ENCODE data around the gene GNPDA1.
"Not testable (repeated sequence)": the region's sequence is repeated elsewhere in the genome, so short reads cannot be mapped to it uniquely, and the experiment has no call there.

The GNPDA1 gene

DNA sequence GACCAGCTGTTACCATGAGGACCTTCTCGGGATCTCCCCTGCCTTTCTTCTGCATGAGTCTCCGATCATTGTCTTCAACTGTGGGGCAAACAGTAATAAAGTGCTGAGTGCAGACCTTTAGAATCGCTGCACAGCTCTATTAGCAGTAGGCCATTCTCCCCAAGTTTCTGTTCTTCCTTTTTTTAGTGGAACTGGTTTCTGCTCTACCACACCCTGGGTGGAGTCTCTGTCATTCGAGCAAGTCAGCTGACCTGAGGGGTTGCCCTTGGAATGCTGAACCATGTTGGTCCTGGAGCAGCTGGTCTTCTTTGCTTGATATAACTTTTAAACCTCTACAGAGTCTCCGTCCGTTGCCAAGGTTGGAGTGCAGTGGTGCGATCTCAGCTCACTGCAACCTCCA is 33.4 kb upstream of the GNPDA1 start:
- Histone ChIP-seq H3K36me3 (ENCODE audit: insufficient read depth, low read length) (no peaks in the 10 kb centered on the region), H3K9ac (ENCODE audit: insufficient read length) (no peak overlapping the region), H3K27ac (no peak overlapping the region), H3K9me3 (ENCODE audit: low read depth, low read length) (no peaks in the 10 kb centered on the region), H3K4me3 (no peak overlapping the region)
- no peak for DNase-seq (ENCODE audit: low read depth, low spot score)
- TF ChIP-seq EZH2 (IDR thresholded peaks at IDR 0.05) = no peak
- TF ChIP-seq FOXP2 (optimal IDR thresholded peaks at IDR 0.05; ENCODE audit: control extremely low read depth, extremely low read length, insufficient read depth) = no peak
- TF ChIP-seq POLR2AphosphoS5 (IDR thresholded peaks at IDR 0.05; ENCODE audit: borderline replicate concordance, low read depth, low read length) = no peak

DNA sequence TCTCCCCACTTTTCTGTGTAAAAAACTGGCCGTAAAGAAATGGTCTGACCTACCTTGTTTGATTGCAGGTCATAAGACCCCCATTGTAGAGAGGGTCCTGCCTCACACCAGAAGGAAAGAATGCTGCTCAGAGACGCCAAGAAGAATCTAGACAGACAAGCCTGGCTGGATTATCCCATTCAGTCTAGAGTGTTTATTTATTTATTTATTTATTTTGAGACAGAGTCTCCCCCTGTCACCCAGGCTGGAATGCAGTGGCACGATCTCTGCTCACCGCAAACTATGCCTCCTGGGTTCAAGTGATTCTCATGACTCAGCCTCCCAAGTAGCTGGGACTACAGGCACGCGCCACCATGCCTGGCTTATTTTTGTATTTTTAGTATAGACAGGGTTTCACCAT is 28.1 kb upstream of the GNPDA1 start:
- not testable (repeated sequence) for H3K9me3 ChIP-seq (ENCODE audit: low read depth, low read length)

DNA sequence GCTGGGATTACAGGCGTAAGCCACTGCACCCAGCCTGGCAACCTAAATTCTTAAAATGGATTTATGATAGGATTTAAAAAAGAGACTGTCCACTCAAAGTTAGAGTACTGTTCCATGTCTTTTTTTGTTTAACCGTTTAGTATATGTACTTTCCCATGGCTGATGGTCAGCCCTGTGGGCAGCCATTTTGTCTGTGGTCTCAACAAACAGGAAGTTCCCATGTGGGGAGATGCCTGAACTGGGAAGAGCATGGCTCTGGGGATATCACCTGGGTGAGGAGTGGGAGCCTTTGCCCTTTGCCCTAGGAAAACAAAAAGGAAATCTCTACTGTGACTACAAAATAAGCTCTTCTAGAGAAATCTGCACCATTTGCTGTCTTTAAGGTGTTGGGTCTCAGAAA is 27.5 kb upstream of the GNPDA1 start:
- Histone ChIP-seq H3K27ac (no peak overlapping the region), H3K9me3 (ENCODE audit: low read depth, low read length) (no peaks in the 10 kb centered on the region), H3K4me3 (no peak overlapping the region), H3K36me3 (ENCODE audit: insufficient read depth, low read length) (no peaks in the 10 kb centered on the region), H3K9ac (ENCODE audit: insufficient read length) (no peak overlapping the region)
- TF ChIP-seq FOXP2 (optimal IDR thresholded peaks at IDR 0.05; ENCODE audit: control extremely low read depth, extremely low read length, insufficient read depth) (no peak), POLR2AphosphoS5 (IDR thresholded peaks at IDR 0.05; ENCODE audit: borderline replicate concordance, low read depth, low read length) (no peak), EZH2 (IDR thresholded peaks at IDR 0.05) (no peak)
- no peak for DNase-seq (ENCODE audit: low read depth, low spot score)

More for the DNA sequence above, 28.1 kb upstream of the GNPDA1 start:
- DNase-seq (ENCODE audit: low read depth, low spot score); H3K36me3 ChIP-seq (ENCODE audit: insufficient read depth, low read length); H3K4me3 ChIP-seq; H3K9ac ChIP-seq (ENCODE audit: insufficient read length); H3K27ac ChIP-seq: not testable (repeated sequence)

DNA sequence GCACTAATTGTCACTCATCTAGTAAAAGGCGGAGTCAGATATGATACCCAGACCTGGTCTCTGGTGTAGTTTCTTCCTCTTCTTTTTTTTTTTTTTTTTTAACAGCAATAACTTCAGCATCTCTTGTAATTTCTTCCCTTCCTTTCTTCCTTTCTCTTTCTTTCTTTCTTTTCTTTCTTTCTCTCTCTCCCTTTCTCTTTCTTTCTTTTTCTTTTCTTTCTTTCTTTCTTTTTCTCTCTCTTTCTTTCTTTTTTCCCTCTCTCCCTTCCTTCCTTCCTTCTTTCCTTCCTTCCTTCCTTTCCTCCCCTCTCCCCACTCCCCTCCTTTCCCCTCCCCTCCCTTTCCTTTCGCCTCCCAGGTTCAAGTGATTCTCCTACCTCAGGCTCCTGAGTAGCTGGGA is 25.9 kb upstream of the GNPDA1 start:
- no peak for DNase-seq (ENCODE audit: low read depth, low spot score)
- Histone ChIP-seq H3K9me3 (ENCODE audit: low read depth, low read length) (no peaks in the 10 kb centered on the region), H3K4me3 (no peak overlapping the region), H3K27ac (no peak overlapping the region), H3K9ac (ENCODE audit: insufficient read length) (no peak overlapping the region), H3K36me3 (ENCODE audit: insufficient read depth, low read length) (no peaks in the 10 kb centered on the region)
- no peak for TF ChIP-seq FOXP2 (optimal IDR thresholded peaks at IDR 0.05; ENCODE audit: control extremely low read depth, extremely low read length, insufficient read depth)
- TF ChIP-seq EZH2 (IDR thresholded peaks at IDR 0.05) = no peak
- no peak for TF ChIP-seq POLR2AphosphoS5 (IDR thresholded peaks at IDR 0.05; ENCODE audit: borderline replicate concordance, low read depth, low read length)

DNA sequence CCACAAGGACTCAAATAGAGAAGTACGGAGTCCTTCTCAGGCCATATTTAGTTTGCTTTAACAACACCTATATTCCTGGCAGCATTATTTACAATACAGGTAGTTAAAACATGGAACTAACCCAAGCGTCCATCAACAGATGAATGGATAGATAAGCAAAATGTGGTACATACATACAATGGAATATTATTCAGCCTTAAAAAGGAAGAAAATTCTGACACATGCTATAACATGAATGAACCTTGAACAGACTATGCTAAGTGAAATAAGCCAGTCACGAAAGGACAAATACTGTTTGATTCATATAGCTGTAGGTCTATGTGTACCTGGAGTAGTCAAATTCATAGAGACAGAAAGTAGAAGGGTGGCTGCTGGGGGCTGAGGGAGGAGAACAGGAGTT is 24.8 kb upstream of the GNPDA1 start:
- not testable (repeated sequence) for H3K4me3 ChIP-seq; H3K36me3 ChIP-seq (ENCODE audit: insufficient read depth, low read length); H3K27ac ChIP-seq; H3K9ac ChIP-seq (ENCODE audit: insufficient read length); H3K9me3 ChIP-seq (ENCODE audit: low read depth, low read length); DNase-seq (ENCODE audit: low read depth, low spot score)

DNA sequence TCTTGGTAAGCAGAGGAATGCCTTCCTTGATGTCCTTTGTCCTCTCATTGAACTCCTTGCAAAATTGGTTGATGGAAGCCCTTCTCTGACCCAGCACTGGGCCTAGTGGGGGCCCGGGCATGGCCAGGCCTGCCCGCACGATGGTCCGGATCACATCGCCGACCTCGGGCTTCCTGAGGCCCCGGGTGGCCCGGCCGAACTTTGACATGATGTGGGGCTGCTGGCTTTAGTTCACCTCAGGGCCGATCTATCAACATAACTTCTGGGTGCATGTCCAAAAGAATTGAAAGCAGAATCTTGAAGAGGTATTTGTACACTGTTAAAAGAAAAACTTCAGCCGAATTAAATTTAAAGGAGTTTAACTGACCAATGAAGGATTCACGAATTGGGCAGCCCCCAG is 24.1 kb upstream of the GNPDA1 start:
- no peak for TF ChIP-seq FOXP2 (optimal IDR thresholded peaks at IDR 0.05; ENCODE audit: control extremely low read depth, extremely low read length, insufficient read depth)
- TF ChIP-seq EZH2 (IDR thresholded peaks at IDR 0.05) = no peak
- TF ChIP-seq POLR2AphosphoS5 (IDR thresholded peaks at IDR 0.05; ENCODE audit: borderline replicate concordance, low read depth, low read length) = no peak
- no peak for DNase-seq (ENCODE audit: low read depth, low spot score)
- Histone ChIP-seq H3K9ac (ENCODE audit: insufficient read length) (no peak overlapping the region), H3K27ac (no peak overlapping the region), H3K4me3 (no peak overlapping the region), H3K36me3 (ENCODE audit: insufficient read depth, low read length) (no peaks in the 10 kb centered on the region), H3K9me3 (ENCODE audit: low read depth, low read length) (no peaks in the 10 kb centered on the region)

DNA sequence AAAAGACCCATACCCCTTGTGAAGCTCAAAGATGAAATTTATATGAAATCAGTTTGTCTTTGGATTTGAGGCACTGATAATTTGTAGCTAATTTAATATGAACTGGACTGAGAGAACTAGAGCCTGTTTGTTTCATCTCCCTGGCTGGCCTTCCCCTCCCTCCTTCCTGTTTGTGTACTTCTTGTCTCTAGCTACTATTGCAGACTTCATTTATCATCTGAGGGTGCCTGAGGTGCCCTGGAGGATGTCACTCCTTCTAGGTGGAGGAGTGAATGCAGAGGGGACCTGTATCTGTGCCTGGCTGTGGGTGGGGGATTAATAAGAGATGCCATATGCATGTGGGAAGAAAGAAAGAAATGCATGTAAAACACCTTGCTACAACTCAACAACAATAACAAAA is 22.2 kb upstream of the GNPDA1 start:
- TF ChIP-seq EZH2 (IDR thresholded peaks at IDR 0.05) (no peak), POLR2AphosphoS5 (IDR thresholded peaks at IDR 0.05; ENCODE audit: borderline replicate concordance, low read depth, low read length) (no peak), FOXP2 (optimal IDR thresholded peaks at IDR 0.05; ENCODE audit: control extremely low read depth, extremely low read length, insufficient read depth) (no peak)
- Histone ChIP-seq H3K27ac (no peak overlapping the region), H3K36me3 (ENCODE audit: insufficient read depth, low read length) (no peaks in the 10 kb centered on the region), H3K9me3 (ENCODE audit: low read depth, low read length) (no peaks in the 10 kb centered on the region), H3K4me3 (no peak overlapping the region), H3K9ac (ENCODE audit: insufficient read length) (no peak overlapping the region)
- DNase-seq (ENCODE audit: low read depth, low spot score) = no peak

DNA sequence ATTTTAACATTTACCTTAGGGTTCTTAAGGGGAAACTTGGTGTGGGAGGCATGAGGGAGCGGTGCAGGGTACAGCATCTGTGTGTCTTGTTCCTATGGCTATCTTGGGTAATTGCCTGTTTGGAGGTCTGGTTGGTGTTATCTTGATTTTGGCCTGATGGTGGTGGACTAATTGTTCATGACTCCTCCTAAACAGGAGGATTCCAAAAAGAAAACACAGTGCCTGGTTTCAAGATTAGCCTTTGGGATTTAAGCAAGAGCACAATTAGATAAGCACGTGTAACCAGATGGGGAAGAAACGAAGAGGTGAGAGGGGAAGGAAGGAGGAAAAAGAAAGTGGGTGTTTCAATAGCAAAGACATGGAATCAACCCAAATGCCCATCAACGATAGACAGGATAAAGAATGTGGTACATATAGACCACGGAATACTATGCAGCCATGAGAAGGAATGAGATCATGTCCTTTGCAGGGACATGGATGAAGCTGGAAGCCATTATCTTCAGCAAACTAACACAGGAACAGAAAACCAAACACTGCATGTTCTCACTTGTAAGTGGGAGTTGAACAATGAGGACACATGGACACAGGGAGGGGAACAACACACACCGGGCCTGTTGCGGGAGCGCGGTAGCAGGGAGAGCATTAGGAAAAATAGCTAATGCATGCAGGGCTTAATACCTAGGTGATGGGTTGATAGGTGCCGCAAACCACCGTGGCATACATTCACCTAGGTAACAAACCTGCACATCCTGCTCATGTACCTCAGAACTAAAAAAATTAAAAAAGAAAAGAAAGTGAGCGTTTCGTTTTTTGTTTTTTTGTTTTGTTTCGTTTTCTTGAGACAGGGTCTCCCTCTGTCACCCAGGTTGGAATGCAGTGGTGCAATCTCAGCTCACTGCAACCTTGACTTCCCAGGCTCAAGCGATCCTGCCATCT is 21.1 kb upstream of the GNPDA1 start:
- not testable (repeated sequence) for H3K4me3 ChIP-seq; H3K9me3 ChIP-seq (ENCODE audit: low read depth, low read length); DNase-seq (ENCODE audit: low read depth, low spot score); H3K9ac ChIP-seq (ENCODE audit: insufficient read length); H3K27ac ChIP-seq; H3K36me3 ChIP-seq (ENCODE audit: insufficient read depth, low read length)
